GM20431 (cell line): ENCODE measurements around the gene PPP1R3G.

Experiments used
- in situ Hi-C: fragments of 300-500 bp; cut with MseI, MboI; formaldehyde crosslinking; loops from one replicate; pipeline ENCODE4 v1.15.0; 2020; ENCODE audit warnings: low sequenced_read_pairs; ENCODE audit not compliant: unreplicated experiment

The PPP1R3G gene

DNA sequence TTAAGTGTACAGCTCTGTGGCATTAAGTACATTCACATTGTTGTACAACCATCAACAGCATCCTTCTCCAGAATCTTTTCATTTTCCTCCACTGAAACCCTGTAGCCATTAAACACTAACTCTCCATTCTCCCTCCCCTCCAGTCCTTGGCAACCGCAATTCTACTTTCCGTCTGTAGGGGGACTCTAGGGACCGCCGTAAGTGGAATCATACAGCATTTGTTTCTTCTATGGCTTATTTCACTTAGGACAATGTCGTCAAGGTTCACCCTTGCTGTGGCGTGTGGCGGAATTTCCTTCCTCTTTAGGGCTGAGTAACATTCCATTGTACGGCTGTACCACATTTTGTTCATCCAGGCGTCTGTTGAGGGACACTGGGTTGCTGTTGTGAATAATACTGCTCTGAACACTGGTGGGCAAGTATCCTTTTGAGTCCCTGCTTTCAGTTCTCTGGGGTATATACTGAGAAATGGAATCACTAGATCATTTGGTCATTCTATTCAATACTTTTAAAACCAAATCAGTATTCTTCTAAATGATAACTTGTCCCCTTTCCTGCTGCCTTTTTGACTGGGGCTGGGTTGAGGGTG is 50.7 kb downstream of the PPP1R3G start:
- in situ Hi-C loops = no loop called here

- in situ Hi-C loops = no loop called here
Measured at GRCh38 chr6:5136851-5137250, 51.7 kb downstream of the PPP1R3G start.
